Limb (tissue), 2 donors: Measurements from ENCODE around the gene NCK2.
"Not testable (repeated sequence)": the region's sequence is repeated elsewhere in the genome, so short reads cannot be mapped to it uniquely, and the experiment has no call there.

Source experiments
- DNase-seq, 2 donors: peaks; one replicate each; pipeline ENCODE4 v3.0.0-alpha.2; 2016; ENCODE audit errors: extremely low spot score in 2 of 2

NCK2 gene

GRCh38 chr2:105888625-105889024, 143.9 kb downstream of the NCK2 start:
- no peak for DNase-seq

- DNase-seq, result no peak
These were observed 144.3 kb downstream of the NCK2 start for GRCh38 chr2:105889046-105889445.

GRCh38 chr2:105890111-105890510, 145.4 kb downstream of the NCK2 start:
- DNase-seq, result no peak

GRCh38 chr2:105890856-105891255, 146.1 kb downstream of the NCK2 start:
- DNase-seq, result no peak

GRCh38 chr2:105893011-105893995, 148.6 kb downstream of the NCK2 start:
- no peak for DNase-seq

GRCh38 chr2:105894327-105894944, 149.7 kb downstream of the NCK2 start:
- DNase-seq, result no peak

- DNase-seq, result no peak
These were observed 151.5 kb downstream of the NCK2 start for GRCh38 chr2:105895990-105896764.

GRCh38 chr2:105896765-105897163, 152.1 kb downstream of the NCK2 start:
- no peak for DNase-seq

GRCh38 chr2:105897694-105898093, 153.0 kb downstream of the NCK2 start:
- DNase-seq, result not testable (repeated sequence)

- no peak for DNase-seq
These were observed 158.5 kb downstream of the NCK2 start for GRCh38 chr2:105903051-105903674.

- DNase-seq, result no peak
These were observed 160.2 kb downstream of the NCK2 start for GRCh38 chr2:105904938-105905337.

- DNase-seq, result no peak
These were observed 161.8 kb downstream of the NCK2 start for GRCh38 chr2:105906481-105906880.

GRCh38 chr2:105907184-105907583, 162.5 kb downstream of the NCK2 start:
- DNase-seq, result no peak

- DNase-seq, result no peak
These were observed 164.5 kb downstream of the NCK2 start for GRCh38 chr2:105909215-105909614.

- DNase-seq, result no peak
These were observed 166.0 kb downstream of the NCK2 start for GRCh38 chr2:105910497-105911238.

- DNase-seq, result no peak
These were observed 166.7 kb downstream of the NCK2 start for GRCh38 chr2:105911425-105911824.

- no peak for DNase-seq
These were observed 167.4 kb downstream of the NCK2 start for GRCh38 chr2:105912081-105912480.

- DNase-seq, result no peak
These were observed 170.4 kb downstream of the NCK2 start for GRCh38 chr2:105915005-105915558.

- DNase-seq, result no peak
These were observed 172.5 kb downstream of the NCK2 start for GRCh38 chr2:105917226-105917625.

GRCh38 chr2:105917688-105918087, 173.0 kb downstream of the NCK2 start:
- DNase-seq, result no peak
